SK-N-SH (cell line): ENCODE data around the gene STXBP6. TPM values are rescaled to one million over a fixed set of nuclear protein-coding genes. Genes with fewer than 3 reads are reported as not detected.

ENCODE experiments used
- CTCF ChIA-PET: fragments of 300-600, 350-600 bp; formaldehyde crosslinking; extraction: SDS; loops from one replicate; lab custom pipeline; 2021; lab: Yijun Ruan, JAX
- POLR2A ChIA-PET: fragments of 350-600 bp; sonication (Branson Sonifier 250); formaldehyde crosslinking; extraction: SDS; loops from one replicate; lab custom pipeline; 2020; ENCODE audit warnings: antibody characterized with exemption, inconsistent platforms; lab: Yijun Ruan, JAX
- DNase-seq: peaks from one replicate; pipeline ENCODE4 v3.0.0; 2012
- H2AFZ ChIP-seq: fragments of 200-600 bp; sonication (generic); 2 replicates; pipeline ENCODE4 v1.8.1; 2016; ENCODE audit warnings: antibody characterized with exemption, mild to moderate bottlenecking, low read depth
- H3F3A ChIP-seq: fragments of 200-600 bp; sonication (generic); replicated peaks from 2 replicates; pipeline ENCODE3; 2016; ENCODE audit warnings: antibody characterized with exemption, mild to moderate bottlenecking; ENCODE audit not compliant: insufficient read depth
- H3K27ac ChIP-seq, 2 experiments: fragments of 200-500 bp in 1 of 2; fragments of 200-600 bp in 1 of 2; sonication (Bioruptor generic) in 1 of 2; sonication (generic), shearing (Covaris generic) in 1 of 2; 2 replicates each; pipeline versions ENCODE4 v1.5.1 to v1.6.1; 2014 to 2016; ENCODE audit warnings: low read depth in 2 of 2, inconsistent platforms in 1 of 2, low read length in 1 of 2, mild to moderate bottlenecking in 1 of 2, mixed read lengths in 1 of 2
- H3K27me3 ChIP-seq: fragments of 200-600 bp; sonication (generic), shearing (Covaris generic); 2 replicates; pipeline ENCODE4 v1.6.1; 2016; ENCODE audit warnings: mixed run types; ENCODE audit not compliant: insufficient read depth
- H3K36me3 ChIP-seq, 2 experiments: fragments of 200-500 bp in 1 of 2; fragments of 200-600 bp in 1 of 2; sonication (Bioruptor generic) in 1 of 2; sonication (generic) in 1 of 2; replicated peaks in 1 of 2; 2 replicates each; pipeline versions ENCODE3 to v1.5.1; 2014 to 2016; ENCODE audit warnings: low read length in 1 of 2, mild to moderate bottlenecking in 1 of 2; ENCODE audit not compliant: insufficient read depth in 2 of 2, control insufficient read depth in 1 of 2
- H3K4me1 ChIP-seq, 2 experiments: fragments of 200-500 bp in 1 of 2; fragments of 200-600 bp in 1 of 2; sonication (Bioruptor generic) in 1 of 2; sonication (generic), shearing (Covaris generic) in 1 of 2; 2 replicates each; pipeline versions ENCODE4 v1.5.1 to v1.6.1; 2014 to 2016; ENCODE audit warnings: low read depth in 1 of 2, low read length in 1 of 2, mixed run types in 1 of 2; ENCODE audit not compliant: insufficient read depth in 2 of 2, control insufficient read depth in 1 of 2
- H3K4me2 ChIP-seq: fragments of 200-600 bp; sonication (generic), shearing (Covaris generic); 2 replicates; pipeline ENCODE4 v1.6.1; 2017; ENCODE audit warnings: mixed run types
- H3K4me3 ChIP-seq, 2 experiments: fragments of 200-500 bp in 1 of 2; fragments of 200-600 bp in 1 of 2; sonication (Bioruptor generic) in 1 of 2; sonication (generic), shearing (Covaris generic) in 1 of 2; 2 replicates each; pipeline versions ENCODE4 v1.5.1 to v1.8.1; 2014 to 2016; ENCODE audit warnings: low read depth in 2 of 2, inconsistent platforms in 1 of 2, low read length in 1 of 2, mild to moderate bottlenecking in 1 of 2, mixed read lengths in 1 of 2, moderate library complexity in 1 of 2
- H3K79me2 ChIP-seq: fragments of 200-600 bp; sonication (generic); 2 replicates; pipeline ENCODE4 v1.8.1; 2017; ENCODE audit warnings: mild to moderate bottlenecking; ENCODE audit not compliant: insufficient read depth
- H3K9ac ChIP-seq: fragments of 200-600 bp; sonication (generic); 2 replicates; pipeline ENCODE4 v1.6.1; 2017; ENCODE audit warnings: mixed run types
- H3K9me2 ChIP-seq: fragments of 200-600 bp; sonication (generic); 2 replicates; pipeline ENCODE4 v1.6.1; 2017; ENCODE audit warnings: mixed run types
- H3K9me3 ChIP-seq: fragments of 200-600 bp; sonication (generic); 2 replicates; pipeline ENCODE4 v1.6.1; 2017; ENCODE audit warnings: mixed run types, mild to moderate bottlenecking, moderate library complexity
- H4K20me1 ChIP-seq: fragments of 200-600 bp; sonication (generic); 2 replicates; pipeline ENCODE4 v1.6.1; 2017; ENCODE audit warnings: mild to moderate bottlenecking, mixed run types; ENCODE audit not compliant: insufficient read depth
- EP300 ChIP-seq, 2 experiments: IDR thresholded peaks; 2 replicates each; pipeline versions ENCODE4 v1.4.0 to v1.6.1; 2012; ENCODE audit warnings: borderline replicate concordance in 1 of 2, low read depth in 1 of 2, low read length in 1 of 2
- MXI1 ChIP-seq: IDR thresholded peaks from 2 replicates; pipeline ENCODE4 v1.6.1; 2012; ENCODE audit warnings: mild to moderate bottlenecking, low read depth, low read length, improper control_type of control experiment
- RXRA ChIP-seq: IDR thresholded peaks from 2 replicates; pipeline ENCODE4 v1.4.0; 2012; ENCODE audit warnings: low read depth, mild to moderate bottlenecking, borderline replicate concordance
- SMC3 ChIP-seq: IDR thresholded peaks from 2 replicates; pipeline ENCODE4 v1.6.1; 2012; ENCODE audit warnings: low read depth, low read length, improper control_type of control experiment
- TEAD4 ChIP-seq: IDR thresholded peaks from 2 replicates; pipeline ENCODE4 v1.4.0; 2012; ENCODE audit warnings: mild to moderate bottlenecking, borderline replicate concordance; ENCODE audit not compliant: insufficient read depth
- WGBS: methylation state at CpG from one replicate; pipeline ENCODE4 v1.1.6; 2017; ENCODE audit warnings: low lambda C conversion rate; 5-methylcytosine and 5-hydroxymethylcytosine counted together
- polyA plus RNA-seq, 3 experiments: library from polyadenylated mRNA; depleted of rRNA; stranded (reverse); fragments of >200 nt; gene quantifications; 2 replicates each; pipeline ENCODE4 v1.2.3, GENCODE V29; 2012
- TF ChIP-seq, protein P1 (sequence below): IDR thresholded peaks from 2 replicates; pipeline ENCODE4 v1.6.1; 2012; ENCODE audit warnings: mild to moderate bottlenecking, low read depth, low read length, moderate library complexity
- TF ChIP-seq, protein P2 (sequence below): IDR thresholded peaks from 2 replicates; pipeline ENCODE4 v1.4.0; 2012; ENCODE audit warnings: low read depth, borderline replicate concordance
- TF ChIP-seq, protein P3 (sequence below): fragments of 150-350 bp; IDR thresholded peaks from 2 replicates; pipeline ENCODE4 v1.6.1; 2016; ENCODE audit warnings: mild to moderate bottlenecking, low read depth, low read length
- TF ChIP-seq, protein P4 (sequence below): fragments of 150-350 bp; IDR thresholded peaks from 2 replicates; pipeline ENCODE4 v1.6.1; 2017; ENCODE audit warnings: antibody characterized with exemption, low read length, low read depth, borderline replicate concordance

Gene STXBP6
- polyA plus RNA-seq, 1 of the 3 experiments (the other 2 are of a cell fraction): 0.16 TPM

DNA sequence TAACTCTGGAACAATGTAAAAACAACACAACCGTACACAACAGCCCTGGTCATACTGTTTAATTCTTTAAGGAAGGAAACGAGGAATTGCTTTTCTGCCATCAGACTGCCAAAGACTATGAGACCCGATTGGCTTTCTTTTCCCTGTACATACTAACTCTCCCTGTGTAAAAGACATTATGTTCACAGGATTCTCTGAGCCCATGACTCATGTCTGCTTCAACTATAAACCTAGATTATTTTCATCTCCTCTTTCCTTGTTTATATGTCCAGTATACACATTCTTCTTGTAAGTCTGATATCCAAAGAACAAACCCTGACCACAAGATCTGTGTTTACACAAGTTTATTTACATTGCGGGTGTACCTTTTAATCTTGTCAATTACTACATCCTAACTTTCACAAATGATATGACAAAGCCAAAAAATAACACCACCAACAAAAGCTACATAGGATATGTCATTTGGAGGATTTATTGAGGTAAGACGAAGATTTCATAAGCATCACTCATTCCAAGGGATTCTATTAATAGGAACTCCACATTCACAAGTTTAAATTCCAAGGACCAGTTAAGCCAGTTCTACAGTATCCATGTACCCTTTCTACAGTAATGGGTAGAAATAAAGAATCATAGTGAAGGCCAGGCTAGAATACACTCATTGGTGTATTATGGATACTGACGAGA is 67.3 kb downstream of the STXBP6 start:
- H3K36me3 ChIP-seq: no peaks in the 10 kb centered on the region
- no peak for TF ChIP-seq MXI1
- TF ChIP-seq TEAD4: no peak
- TF ChIP-seq, protein P1, sequence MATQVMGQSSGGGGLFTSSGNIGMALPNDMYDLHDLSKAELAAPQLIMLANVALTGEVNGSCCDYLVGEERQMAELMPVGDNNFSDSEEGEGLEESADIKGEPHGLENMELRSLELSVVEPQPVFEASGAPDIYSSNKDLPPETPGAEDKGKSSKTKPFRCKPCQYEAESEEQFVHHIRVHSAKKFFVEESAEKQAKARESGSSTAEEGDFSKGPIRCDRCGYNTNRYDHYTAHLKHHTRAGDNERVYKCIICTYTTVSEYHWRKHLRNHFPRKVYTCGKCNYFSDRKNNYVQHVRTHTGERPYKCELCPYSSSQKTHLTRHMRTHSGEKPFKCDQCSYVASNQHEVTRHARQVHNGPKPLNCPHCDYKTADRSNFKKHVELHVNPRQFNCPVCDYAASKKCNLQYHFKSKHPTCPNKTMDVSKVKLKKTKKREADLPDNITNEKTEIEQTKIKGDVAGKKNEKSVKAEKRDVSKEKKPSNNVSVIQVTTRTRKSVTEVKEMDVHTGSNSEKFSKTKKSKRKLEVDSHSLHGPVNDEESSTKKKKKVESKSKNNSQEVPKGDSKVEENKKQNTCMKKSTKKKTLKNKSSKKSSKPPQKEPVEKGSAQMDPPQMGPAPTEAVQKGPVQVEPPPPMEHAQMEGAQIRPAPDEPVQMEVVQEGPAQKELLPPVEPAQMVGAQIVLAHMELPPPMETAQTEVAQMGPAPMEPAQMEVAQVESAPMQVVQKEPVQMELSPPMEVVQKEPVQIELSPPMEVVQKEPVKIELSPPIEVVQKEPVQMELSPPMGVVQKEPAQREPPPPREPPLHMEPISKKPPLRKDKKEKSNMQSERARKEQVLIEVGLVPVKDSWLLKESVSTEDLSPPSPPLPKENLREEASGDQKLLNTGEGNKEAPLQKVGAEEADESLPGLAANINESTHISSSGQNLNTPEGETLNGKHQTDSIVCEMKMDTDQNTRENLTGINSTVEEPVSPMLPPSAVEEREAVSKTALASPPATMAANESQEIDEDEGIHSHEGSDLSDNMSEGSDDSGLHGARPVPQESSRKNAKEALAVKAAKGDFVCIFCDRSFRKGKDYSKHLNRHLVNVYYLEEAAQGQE: no peak
- TF ChIP-seq SMC3: no peak
- TF ChIP-seq, protein P2, sequence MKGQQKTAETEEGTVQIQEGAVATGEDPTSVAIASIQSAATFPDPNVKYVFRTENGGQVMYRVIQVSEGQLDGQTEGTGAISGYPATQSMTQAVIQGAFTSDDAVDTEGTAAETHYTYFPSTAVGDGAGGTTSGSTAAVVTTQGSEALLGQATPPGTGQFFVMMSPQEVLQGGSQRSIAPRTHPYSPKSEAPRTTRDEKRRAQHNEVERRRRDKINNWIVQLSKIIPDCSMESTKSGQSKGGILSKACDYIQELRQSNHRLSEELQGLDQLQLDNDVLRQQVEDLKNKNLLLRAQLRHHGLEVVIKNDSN: no peak
- TF ChIP-seq, protein P3, sequence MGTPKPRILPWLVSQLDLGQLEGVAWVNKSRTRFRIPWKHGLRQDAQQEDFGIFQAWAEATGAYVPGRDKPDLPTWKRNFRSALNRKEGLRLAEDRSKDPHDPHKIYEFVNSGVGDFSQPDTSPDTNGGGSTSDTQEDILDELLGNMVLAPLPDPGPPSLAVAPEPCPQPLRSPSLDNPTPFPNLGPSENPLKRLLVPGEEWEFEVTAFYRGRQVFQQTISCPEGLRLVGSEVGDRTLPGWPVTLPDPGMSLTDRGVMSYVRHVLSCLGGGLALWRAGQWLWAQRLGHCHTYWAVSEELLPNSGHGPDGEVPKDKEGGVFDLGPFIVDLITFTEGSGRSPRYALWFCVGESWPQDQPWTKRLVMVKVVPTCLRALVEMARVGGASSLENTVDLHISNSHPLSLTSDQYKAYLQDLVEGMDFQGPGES: no peak
- no peak for DNase-seq
- no peaks in the 10 kb centered on the region for H3K79me2 ChIP-seq
- H3K4me3 ChIP-seq: no peak overlapping the region
- no peaks in the 10 kb centered on the region for H3K27me3 ChIP-seq
- no peak overlapping the region for H3K9ac ChIP-seq
- no peaks in the 10 kb centered on the region for H3K9me3 ChIP-seq
- H3K4me2 ChIP-seq: no peak overlapping the region
- ChIA-PET POLR2A (no interaction called here), CTCF (interaction anchor here (1.5 kb wide), 1 partner anchor 21 kb away, joined by 3 read pairs; no protein-coding TSS in a partner anchor)
- H3F3A ChIP-seq: no peaks in the 10 kb centered on the region
- H3K27ac ChIP-seq: no peak overlapping the region
- no peaks in the 10 kb centered on the region for H3K4me1 ChIP-seq
- no peaks in the 10 kb centered on the region for H4K20me1 ChIP-seq
- H3K9me2 ChIP-seq: no peaks in the 10 kb centered on the region
- H2AFZ ChIP-seq: no peak overlapping the region
- WGBS: 3% methylated on average over 6 of the region's 6 CpGs

DNA sequence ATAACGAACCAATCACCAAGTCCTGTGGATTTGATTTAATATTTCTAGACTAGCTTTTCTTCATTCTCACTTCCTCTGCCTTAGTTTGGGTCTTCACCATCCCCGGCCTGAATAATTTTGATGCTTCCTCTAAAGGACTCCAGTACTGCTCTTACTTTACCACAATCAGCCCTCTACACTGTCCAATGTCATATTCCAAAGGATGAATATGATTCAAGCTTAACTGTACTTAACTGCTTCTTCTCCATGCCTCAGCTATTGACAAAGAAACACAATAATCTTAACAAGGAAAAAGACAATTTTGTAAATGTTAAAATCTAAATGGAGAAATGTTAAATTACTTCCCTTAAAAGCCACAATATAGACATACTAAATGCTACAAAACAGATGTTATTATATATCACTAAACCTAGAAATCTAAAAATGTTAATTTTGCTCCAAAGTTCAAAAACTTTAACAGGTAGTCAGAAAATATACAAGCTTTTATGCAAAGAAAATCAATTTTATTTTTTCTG is 70.2 kb downstream of the STXBP6 start:
- H4K20me1 ChIP-seq: no peaks in the 10 kb centered on the region
- no peaks in the 10 kb centered on the region for H3K9me2 ChIP-seq
- no peaks in the 10 kb centered on the region for H3K9me3 ChIP-seq
- WGBS: 2% methylated on average over 2 of the region's 2 CpGs
- no peak overlapping the region for H3K27ac ChIP-seq
- H3K4me2 ChIP-seq: no peak overlapping the region
- H3K4me3 ChIP-seq: no peak overlapping the region
- no peaks in the 10 kb centered on the region for H3K36me3 ChIP-seq
- H2AFZ ChIP-seq: no peak overlapping the region
- no peaks in the 10 kb centered on the region for H3K4me1 ChIP-seq
- no peaks in the 10 kb centered on the region for H3K27me3 ChIP-seq
- H3K9ac ChIP-seq: no peak overlapping the region
- TF ChIP-seq EP300 (IDR thresholded peaks at IDR 0.05; ENCODE audit: borderline replicate concordance in 1 of 2, low read depth in 1 of 2, low read length in 1 of 2): no peak
- TF ChIP-seq, protein P1: no peak
- TF ChIP-seq RXRA: no peak
- TF ChIP-seq, protein P4, sequence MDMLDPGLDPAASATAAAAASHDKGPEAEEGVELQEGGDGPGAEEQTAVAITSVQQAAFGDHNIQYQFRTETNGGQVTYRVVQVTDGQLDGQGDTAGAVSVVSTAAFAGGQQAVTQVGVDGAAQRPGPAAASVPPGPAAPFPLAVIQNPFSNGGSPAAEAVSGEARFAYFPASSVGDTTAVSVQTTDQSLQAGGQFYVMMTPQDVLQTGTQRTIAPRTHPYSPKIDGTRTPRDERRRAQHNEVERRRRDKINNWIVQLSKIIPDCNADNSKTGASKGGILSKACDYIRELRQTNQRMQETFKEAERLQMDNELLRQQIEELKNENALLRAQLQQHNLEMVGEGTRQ: no peak
- TF ChIP-seq TEAD4: no peak
- TF ChIP-seq, all 33 proteins: peak for 0
- ChIA-PET CTCF (interaction anchor here (1.1 kb wide), 1 partner anchor 10 kb away, joined by 3 read pairs; no protein-coding TSS in a partner anchor), POLR2A (no interaction called here)
- DNase-seq: no peak
- no peaks in the 10 kb centered on the region for H3K79me2 ChIP-seq
- no peaks in the 10 kb centered on the region for H3F3A ChIP-seq
